ENCODE measurements around the gene DCC. TPM values are rescaled to one million over a fixed set of nuclear protein-coding genes. Genes with fewer than 3 reads are reported as not detected.

Gene DCC
- total and polyA plus RNA-seq, 2 experiments from 2014 or later: 0.53 to 0.73 TPM

DNA sequence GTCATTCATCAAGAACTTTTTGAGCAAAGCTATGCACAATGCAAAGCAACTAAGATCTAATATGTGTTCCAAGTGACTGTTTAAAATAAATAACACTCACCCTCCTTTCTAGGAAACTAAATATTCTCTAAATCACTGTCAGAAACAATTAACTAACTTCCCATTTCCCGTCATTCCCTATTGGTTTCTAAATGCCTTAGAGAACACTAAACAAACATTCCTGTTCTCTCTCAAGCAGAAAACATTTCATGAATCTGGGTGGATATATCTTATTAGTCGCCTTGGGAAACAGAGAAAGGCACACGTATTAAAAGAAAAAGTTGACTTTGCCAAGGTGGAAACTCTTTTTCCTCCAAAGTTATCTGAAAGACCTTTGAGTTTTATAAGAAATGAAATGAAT lies 1149.3 kb downstream of the DCC start (continued):
- TF ChIP-seq ZNF331 (CRISPR knock-in tag; IDR thresholded peaks at IDR 0.05; ENCODE audit: low read depth): no peak
- no peak for TF ChIP-seq ZNF114 (CRISPR knock-in tag; IDR thresholded peaks at IDR 0.05)
- TF ChIP-seq, protein P1, sequence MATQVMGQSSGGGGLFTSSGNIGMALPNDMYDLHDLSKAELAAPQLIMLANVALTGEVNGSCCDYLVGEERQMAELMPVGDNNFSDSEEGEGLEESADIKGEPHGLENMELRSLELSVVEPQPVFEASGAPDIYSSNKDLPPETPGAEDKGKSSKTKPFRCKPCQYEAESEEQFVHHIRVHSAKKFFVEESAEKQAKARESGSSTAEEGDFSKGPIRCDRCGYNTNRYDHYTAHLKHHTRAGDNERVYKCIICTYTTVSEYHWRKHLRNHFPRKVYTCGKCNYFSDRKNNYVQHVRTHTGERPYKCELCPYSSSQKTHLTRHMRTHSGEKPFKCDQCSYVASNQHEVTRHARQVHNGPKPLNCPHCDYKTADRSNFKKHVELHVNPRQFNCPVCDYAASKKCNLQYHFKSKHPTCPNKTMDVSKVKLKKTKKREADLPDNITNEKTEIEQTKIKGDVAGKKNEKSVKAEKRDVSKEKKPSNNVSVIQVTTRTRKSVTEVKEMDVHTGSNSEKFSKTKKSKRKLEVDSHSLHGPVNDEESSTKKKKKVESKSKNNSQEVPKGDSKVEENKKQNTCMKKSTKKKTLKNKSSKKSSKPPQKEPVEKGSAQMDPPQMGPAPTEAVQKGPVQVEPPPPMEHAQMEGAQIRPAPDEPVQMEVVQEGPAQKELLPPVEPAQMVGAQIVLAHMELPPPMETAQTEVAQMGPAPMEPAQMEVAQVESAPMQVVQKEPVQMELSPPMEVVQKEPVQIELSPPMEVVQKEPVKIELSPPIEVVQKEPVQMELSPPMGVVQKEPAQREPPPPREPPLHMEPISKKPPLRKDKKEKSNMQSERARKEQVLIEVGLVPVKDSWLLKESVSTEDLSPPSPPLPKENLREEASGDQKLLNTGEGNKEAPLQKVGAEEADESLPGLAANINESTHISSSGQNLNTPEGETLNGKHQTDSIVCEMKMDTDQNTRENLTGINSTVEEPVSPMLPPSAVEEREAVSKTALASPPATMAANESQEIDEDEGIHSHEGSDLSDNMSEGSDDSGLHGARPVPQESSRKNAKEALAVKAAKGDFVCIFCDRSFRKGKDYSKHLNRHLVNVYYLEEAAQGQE (IDR thresholded peaks at IDR 0.05; ENCODE audit: unreplicated experiment): no peak
- TF ChIP-seq EZH2 (IDR thresholded peaks at IDR 0.05; ENCODE audit: low read depth, unreplicated experiment): no peak
- no peak for TF ChIP-seq POLR2AphosphoS5 (IDR thresholded peaks at IDR 0.05; ENCODE audit: low read depth)
- TF ChIP-seq CREB1 (CRISPR knock-in tag; IDR thresholded peaks at IDR 0.05; ENCODE audit: low read depth): no peak
- TF ChIP-seq, protein P2, sequence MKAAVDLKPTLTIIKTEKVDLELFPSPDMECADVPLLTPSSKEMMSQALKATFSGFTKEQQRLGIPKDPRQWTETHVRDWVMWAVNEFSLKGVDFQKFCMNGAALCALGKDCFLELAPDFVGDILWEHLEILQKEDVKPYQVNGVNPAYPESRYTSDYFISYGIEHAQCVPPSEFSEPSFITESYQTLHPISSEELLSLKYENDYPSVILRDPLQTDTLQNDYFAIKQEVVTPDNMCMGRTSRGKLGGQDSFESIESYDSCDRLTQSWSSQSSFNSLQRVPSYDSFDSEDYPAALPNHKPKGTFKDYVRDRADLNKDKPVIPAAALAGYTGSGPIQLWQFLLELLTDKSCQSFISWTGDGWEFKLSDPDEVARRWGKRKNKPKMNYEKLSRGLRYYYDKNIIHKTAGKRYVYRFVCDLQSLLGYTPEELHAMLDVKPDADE (IDR thresholded peaks at IDR 0.05): no peak

DNA sequence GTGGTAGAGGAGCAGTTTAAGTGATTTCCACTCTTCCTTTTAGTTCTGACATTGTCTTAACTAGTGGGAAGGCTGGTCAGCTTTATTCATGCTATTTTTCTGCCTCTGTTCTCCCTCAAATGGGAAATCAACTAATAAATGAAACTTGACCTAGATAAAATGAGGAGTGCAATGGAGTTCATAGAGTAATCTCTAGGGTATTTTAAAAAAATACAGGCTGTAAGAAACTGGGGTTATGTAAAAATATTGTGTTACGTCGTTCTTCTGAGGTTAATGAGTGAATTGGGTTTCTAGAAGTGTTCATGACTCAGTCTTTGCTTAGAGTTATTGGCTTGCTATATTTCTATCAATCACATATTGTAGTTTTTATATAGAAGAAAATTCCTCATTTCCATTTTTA lies 1150.0 kb downstream of the DCC start:
- Histone ChIP-seq H3K79me2 (replicated peaks; ENCODE audit: insufficient read depth) (no peaks in the 10 kb centered on the region), H3K36me3 (ENCODE audit: insufficient read depth) (no peaks in the 10 kb centered on the region), H3K4me1 (ENCODE audit: insufficient read depth) (no peaks in the 10 kb centered on the region), H3F3A (replicated peaks; ENCODE audit: low read depth) (no peaks in the 10 kb centered on the region), H3K4me3 (no peak overlapping the region), H3K4me2 (no peak overlapping the region), H4K20me1 (replicated peaks; ENCODE audit: insufficient read depth) (no peaks in the 10 kb centered on the region), H2AFZ (no peak overlapping the region), H3K27ac (ENCODE audit: low read depth) (no peak overlapping the region), H3K27me3 (ENCODE audit: insufficient read depth) (no peaks in the 10 kb centered on the region), H3K9me2 (ENCODE audit: insufficient read depth) (no peaks in the 10 kb centered on the region)
- H3K27me3 Mint-ChIP-seq (ENCODE audit: insufficient read depth, low read depth, poor library complexity): no peaks in the 10 kb centered on the region
- H3K4me1 Mint-ChIP-seq: peaks cover 3% of the 10 kb centered on the region; the same call in 1 of the 3 replicates
- DNase-seq (ENCODE audit: low spot score) (no peak), ATAC-seq (no peak)
- no peak overlapping the region for H3K4me3 Mint-ChIP-seq
- H3K9me3 Mint-ChIP-seq: no peaks in the 10 kb centered on the region
- H3K27ac Mint-ChIP-seq: no peak overlapping the region
- no peaks in the 10 kb centered on the region for H3K36me3 Mint-ChIP-seq (ENCODE audit: low read depth)
- TF ChIP-seq, protein P1 (IDR thresholded peaks at IDR 0.05; ENCODE audit: unreplicated experiment): no peak
- TF ChIP-seq ZNF331 (CRISPR knock-in tag; IDR thresholded peaks at IDR 0.05; ENCODE audit: low read depth): no peak
- no peak for TF ChIP-seq NANOG (IDR thresholded peaks at IDR 0.05; ENCODE audit: borderline replicate concordance)
- TF ChIP-seq, protein P3, sequence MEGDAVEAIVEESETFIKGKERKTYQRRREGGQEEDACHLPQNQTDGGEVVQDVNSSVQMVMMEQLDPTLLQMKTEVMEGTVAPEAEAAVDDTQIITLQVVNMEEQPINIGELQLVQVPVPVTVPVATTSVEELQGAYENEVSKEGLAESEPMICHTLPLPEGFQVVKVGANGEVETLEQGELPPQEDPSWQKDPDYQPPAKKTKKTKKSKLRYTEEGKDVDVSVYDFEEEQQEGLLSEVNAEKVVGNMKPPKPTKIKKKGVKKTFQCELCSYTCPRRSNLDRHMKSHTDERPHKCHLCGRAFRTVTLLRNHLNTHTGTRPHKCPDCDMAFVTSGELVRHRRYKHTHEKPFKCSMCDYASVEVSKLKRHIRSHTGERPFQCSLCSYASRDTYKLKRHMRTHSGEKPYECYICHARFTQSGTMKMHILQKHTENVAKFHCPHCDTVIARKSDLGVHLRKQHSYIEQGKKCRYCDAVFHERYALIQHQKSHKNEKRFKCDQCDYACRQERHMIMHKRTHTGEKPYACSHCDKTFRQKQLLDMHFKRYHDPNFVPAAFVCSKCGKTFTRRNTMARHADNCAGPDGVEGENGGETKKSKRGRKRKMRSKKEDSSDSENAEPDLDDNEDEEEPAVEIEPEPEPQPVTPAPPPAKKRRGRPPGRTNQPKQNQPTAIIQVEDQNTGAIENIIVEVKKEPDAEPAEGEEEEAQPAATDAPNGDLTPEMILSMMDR (conservative IDR thresholded peaks at IDR 0.05; ENCODE audit: low read depth in 2 of 2): no peak

All from GM23338 (cell line).